Measurements from ENCODE around the gene FBXL13. TPM values are rescaled to one million over a fixed set of nuclear protein-coding genes. Genes with fewer than 3 reads are reported as not detected.

Gene FBXL13
- total and polyA plus RNA-seq, 4 experiments from 2014 or later, result 0.10 to 2.2 (median 0.49) TPM; not detected in 1

- ChIA-PET POLR2A (ENCODE audit: partially characterized antibody) (no interaction called here), CTCF (ENCODE audit: partially characterized antibody) (no interaction called here)
- Mint-ChIP-seq H3K9me3 (no peaks in the 10 kb centered on the region), H3K27ac (no peak overlapping the region), H3K36me3 (no peaks in the 10 kb centered on the region), H3K4me3 (no peak overlapping the region), H3K4me1 (peaks cover 0 to 2% (median 0%) of the 10 kb centered on the region in 4 donors), H3K27me3 (no peaks in the 10 kb centered on the region)
- Histone ChIP-seq H3K4me3 (ENCODE audit: low read length in 2 of 2) (no peak overlapping the region), H3K36me3 (ENCODE audit: insufficient read depth, low read length) (no peaks in the 10 kb centered on the region), H3K9me3 (ENCODE audit: control insufficient read depth in 1 of 2, low read length in 2 of 2) (no peaks in the 10 kb centered on the region), H3K27ac (ENCODE audit: low read depth, low read length) (no peak overlapping the region), H3K4me1 (ENCODE audit: insufficient read depth, low read length) (no peaks in the 10 kb centered on the region), H3K27me3 (ENCODE audit: insufficient read depth, low read length) (no peaks in the 10 kb centered on the region)
- intact Hi-C loops (cut with micrococcal nuclease), result no loop called here
- DNase-seq, result no peak
Observed at GRCh38 chr7:102938679-102939078, 135.9 kb downstream of the FBXL13 start.

GRCh38 chr7:102935450-102936115, 139.0 kb downstream of the FBXL13 start:
- H3K4me1 Mint-ChIP-seq, result no peaks in the 10 kb centered on the region
- ChIA-PET CTCF (ENCODE audit: partially characterized antibody) (no interaction called here), POLR2A (ENCODE audit: partially characterized antibody) (no interaction called here)
- no peaks in the 10 kb centered on the region for H3K36me3 ChIP-seq (ENCODE audit: insufficient read depth, low read length)
- H3K27ac ChIP-seq (ENCODE audit: low read depth, low read length), result no peak overlapping the region
- H3K4me3 ChIP-seq (ENCODE audit: low read length in 2 of 2), result no peak overlapping the region
- DNase-seq, result no peak
- H3K36me3 Mint-ChIP-seq, result no peaks in the 10 kb centered on the region
- no peaks in the 10 kb centered on the region for H3K4me1 ChIP-seq (ENCODE audit: insufficient read depth, low read length)
- H3K27me3 Mint-ChIP-seq, result no peaks in the 10 kb centered on the region
- no peaks in the 10 kb centered on the region for H3K9me3 Mint-ChIP-seq
- H3K27ac Mint-ChIP-seq, result no peak overlapping the region
- intact Hi-C loops (cut with micrococcal nuclease), result no loop called here
- no peaks in the 10 kb centered on the region for H3K27me3 ChIP-seq (ENCODE audit: insufficient read depth, low read length)
- H3K9me3 ChIP-seq (ENCODE audit: control insufficient read depth in 1 of 2, low read length in 2 of 2), result no peaks in the 10 kb centered on the region
- no peak overlapping the region for H3K4me3 Mint-ChIP-seq

- H3K9me3 ChIP-seq (ENCODE audit: control insufficient read depth in 1 of 2, low read length in 2 of 2), result no peaks in the 10 kb centered on the region
- Mint-ChIP-seq H3K4me3 (no peak overlapping the region), H3K4me1 (no peaks in the 10 kb centered on the region), H3K36me3 (no peaks in the 10 kb centered on the region), H3K27ac (no peak overlapping the region), H3K27me3 (no peaks in the 10 kb centered on the region), H3K9me3 (no peaks in the 10 kb centered on the region)
- H3K36me3 ChIP-seq (ENCODE audit: insufficient read depth, low read length), result no peaks in the 10 kb centered on the region
- no peak for DNase-seq
- H3K27ac ChIP-seq (ENCODE audit: low read depth, low read length), result no peak overlapping the region
- H3K27me3 ChIP-seq (ENCODE audit: insufficient read depth, low read length), result no peaks in the 10 kb centered on the region
- intact Hi-C loops (cut with micrococcal nuclease), result no loop called here
- H3K4me3 ChIP-seq (ENCODE audit: low read length in 2 of 2), result no peak overlapping the region
- ChIA-PET POLR2A (ENCODE audit: partially characterized antibody) (no interaction called here), CTCF (ENCODE audit: partially characterized antibody) (no interaction called here)
- no peaks in the 10 kb centered on the region for H3K4me1 ChIP-seq (ENCODE audit: insufficient read depth, low read length)
Observed at GRCh38 chr7:102934701-102935100, 139.9 kb downstream of the FBXL13 start.

- CTCF ChIA-PET (ENCODE audit: partially characterized antibody), result no interaction called here
- no peaks in the 10 kb centered on the region for H3K27me3 Mint-ChIP-seq
Observed at GRCh38 chr7:102934239-102934638, 140.4 kb downstream of the FBXL13 start.

GRCh38 chr7:102933763-102934162, 140.8 kb downstream of the FBXL13 start:
- Mint-ChIP-seq H3K4me1 (no peaks in the 10 kb centered on the region), H3K4me3 (no peak overlapping the region), H3K27me3 (peaks cover 0 to 2% of the 10 kb centered on the region in 2 donors), H3K9me3 (no peaks in the 10 kb centered on the region), H3K36me3 (peaks cover 0 to 3% of the 10 kb centered on the region in 2 donors), H3K27ac (no peak overlapping the region)
- Histone ChIP-seq H3K27ac (ENCODE audit: low read depth, low read length) (no peak overlapping the region), H3K27me3 (ENCODE audit: insufficient read depth, low read length) (no peaks in the 10 kb centered on the region), H3K4me3 (ENCODE audit: low read length in 2 of 2) (no peak overlapping the region), H3K4me1 (ENCODE audit: insufficient read depth, low read length) (no peaks in the 10 kb centered on the region), H3K36me3 (ENCODE audit: insufficient read depth, low read length) (no peaks in the 10 kb centered on the region), H3K9me3 (ENCODE audit: control insufficient read depth in 1 of 2, low read length in 2 of 2) (no peaks in the 10 kb centered on the region)
- intact Hi-C loops (cut with micrococcal nuclease), result no loop called here
- no peak for DNase-seq
- ChIA-PET CTCF (ENCODE audit: partially characterized antibody) (no interaction called here), POLR2A (ENCODE audit: partially characterized antibody) (no interaction called here)

More at GRCh38 chr7:102934239-102934638, 140.4 kb downstream of the FBXL13 start:
- no peaks in the 10 kb centered on the region for H3K9me3 Mint-ChIP-seq
- no peaks in the 10 kb centered on the region for H3K36me3 Mint-ChIP-seq
- H3K4me1 Mint-ChIP-seq, result no peaks in the 10 kb centered on the region
- H3K9me3 ChIP-seq (ENCODE audit: control insufficient read depth in 1 of 2, low read length in 2 of 2), result no peaks in the 10 kb centered on the region
- H3K4me3 Mint-ChIP-seq, result no peak overlapping the region
- no peaks in the 10 kb centered on the region for H3K36me3 ChIP-seq (ENCODE audit: insufficient read depth, low read length)
- POLR2A ChIA-PET (ENCODE audit: partially characterized antibody), result no interaction called here
- no peaks in the 10 kb centered on the region for H3K4me1 ChIP-seq (ENCODE audit: insufficient read depth, low read length)
- no peaks in the 10 kb centered on the region for H3K27me3 ChIP-seq (ENCODE audit: insufficient read depth, low read length)
- H3K4me3 ChIP-seq (ENCODE audit: low read length in 2 of 2), result no peak overlapping the region
- DNase-seq, result no peak
- no peak overlapping the region for H3K27ac ChIP-seq (ENCODE audit: low read depth, low read length)
- H3K27ac Mint-ChIP-seq, result no peak overlapping the region
- intact Hi-C loops (cut with micrococcal nuclease), result no loop called here

- no peak overlapping the region for H3K4me3 Mint-ChIP-seq
- peaks cover 0 to 2% of the 10 kb centered on the region in 2 donors for H3K27me3 Mint-ChIP-seq
- peaks cover 0 to 3% of the 10 kb centered on the region in 2 donors for H3K36me3 Mint-ChIP-seq
Observed at GRCh38 chr7:102931757-102932156, 142.8 kb downstream of the FBXL13 start.

GRCh38 chr7:102927312-102927933, 147.2 kb downstream of the FBXL13 start:
- no peak overlapping the region for H3K27ac Mint-ChIP-seq
- H3K4me1 Mint-ChIP-seq, result no peaks in the 10 kb centered on the region
- no peak for DNase-seq
- H3K36me3 ChIP-seq (ENCODE audit: insufficient read depth, low read length), result no peaks in the 10 kb centered on the region
- no peaks in the 10 kb centered on the region for H3K27me3 ChIP-seq (ENCODE audit: insufficient read depth, low read length)
- CTCF ChIA-PET (ENCODE audit: partially characterized antibody), result interaction anchor here (0.8 kb wide), 1 partner anchor 9 kb away, joined by 3 read pairs; no protein-coding TSS in a partner anchor
- peaks cover 0 to 2% of the 10 kb centered on the region in 2 donors for H3K27me3 Mint-ChIP-seq
- no peak overlapping the region for H3K4me3 ChIP-seq (ENCODE audit: low read length in 2 of 2)
- POLR2A ChIA-PET (ENCODE audit: partially characterized antibody), result no interaction called here
- no peaks in the 10 kb centered on the region for H3K9me3 ChIP-seq (ENCODE audit: control insufficient read depth in 1 of 2, low read length in 2 of 2)
- H3K9me3 Mint-ChIP-seq, result no peaks in the 10 kb centered on the region
- no peak overlapping the region for H3K4me3 Mint-ChIP-seq
- H3K27ac ChIP-seq (ENCODE audit: low read depth, low read length), result no peak overlapping the region
- peaks cover 0 to 3% of the 10 kb centered on the region in 2 donors for H3K36me3 Mint-ChIP-seq
- H3K4me1 ChIP-seq (ENCODE audit: insufficient read depth, low read length), result no peaks in the 10 kb centered on the region
- intact Hi-C loops (cut with micrococcal nuclease), result no loop called here

More at GRCh38 chr7:102931757-102932156, 142.8 kb downstream of the FBXL13 start:
- H3K4me3 ChIP-seq (ENCODE audit: low read length in 2 of 2), result no peak overlapping the region
- H3K27me3 ChIP-seq (ENCODE audit: insufficient read depth, low read length), result no peaks in the 10 kb centered on the region
- ChIA-PET CTCF (ENCODE audit: partially characterized antibody) (no interaction called here), POLR2A (ENCODE audit: partially characterized antibody) (no interaction called here)
- no peak overlapping the region for H3K27ac ChIP-seq (ENCODE audit: low read depth, low read length)
- no peak overlapping the region for H3K27ac Mint-ChIP-seq
- no peaks in the 10 kb centered on the region for H3K4me1 ChIP-seq (ENCODE audit: insufficient read depth, low read length)
- intact Hi-C loops (cut with micrococcal nuclease), result no loop called here
- no peaks in the 10 kb centered on the region for H3K4me1 Mint-ChIP-seq
- no peaks in the 10 kb centered on the region for H3K36me3 ChIP-seq (ENCODE audit: insufficient read depth, low read length)
- no peaks in the 10 kb centered on the region for H3K9me3 ChIP-seq (ENCODE audit: control insufficient read depth in 1 of 2, low read length in 2 of 2)
- H3K9me3 Mint-ChIP-seq, result no peaks in the 10 kb centered on the region
- no peak for DNase-seq
